WI38 (cell line): Measurements from ENCODE around the gene MPST.

Source experiments
- H3K4me3 ChIP-seq: 2 replicates; pipeline ENCODE4 v1.5.1; 2011; ENCODE audit warnings: low read depth, mild to moderate bottlenecking, control low read depth, low read length
- CTCF ChIP-seq: IDR thresholded peaks from 2 replicates; pipeline ENCODE4 v1.5.1; 2012; ENCODE audit warnings: low read depth, mild to moderate bottlenecking, control low read depth, low read length

MPST gene

DNA sequence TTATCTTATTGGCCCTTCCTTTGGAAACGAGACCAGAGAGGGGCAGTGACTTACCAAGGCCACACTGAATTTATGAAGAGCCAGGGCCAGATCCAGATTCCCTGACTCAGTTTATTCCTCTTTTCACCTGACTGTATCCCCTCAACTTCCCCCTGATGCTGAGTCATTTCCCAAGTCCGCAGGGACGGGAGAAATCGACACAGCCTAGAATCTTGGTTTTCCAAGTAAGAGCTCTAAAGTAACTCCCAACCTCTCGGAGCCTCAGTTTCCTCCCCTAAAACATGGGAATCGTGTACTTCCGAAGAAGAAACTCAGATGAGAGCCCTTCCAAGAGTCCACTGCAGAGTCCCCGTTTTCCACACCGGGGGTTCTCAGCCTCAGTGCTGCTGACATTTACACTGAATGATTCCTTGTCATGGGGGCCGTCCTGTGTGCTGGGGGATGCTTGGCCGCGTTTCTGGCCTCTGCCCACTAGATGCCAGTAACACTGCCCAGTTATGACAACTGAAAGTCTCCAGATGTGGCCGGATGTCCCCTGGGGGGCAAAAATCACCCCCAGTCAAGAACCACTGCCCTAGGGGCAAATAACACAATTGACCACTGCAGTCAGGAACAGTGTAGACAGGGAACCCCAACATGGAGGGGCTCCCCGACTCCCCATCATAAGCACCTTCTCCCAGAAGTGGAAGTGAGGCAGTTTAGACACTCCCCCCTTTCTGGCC is 11.2 kb downstream of the MPST start:
- no peak for TF ChIP-seq CTCF
- H3K4me3 ChIP-seq = no peak overlapping the region

GRCh38 chr22:37032134-37032534 is 12.6 kb downstream of the MPST start:
- no peak overlapping the region for H3K4me3 ChIP-seq
- no peak for TF ChIP-seq CTCF

DNA sequence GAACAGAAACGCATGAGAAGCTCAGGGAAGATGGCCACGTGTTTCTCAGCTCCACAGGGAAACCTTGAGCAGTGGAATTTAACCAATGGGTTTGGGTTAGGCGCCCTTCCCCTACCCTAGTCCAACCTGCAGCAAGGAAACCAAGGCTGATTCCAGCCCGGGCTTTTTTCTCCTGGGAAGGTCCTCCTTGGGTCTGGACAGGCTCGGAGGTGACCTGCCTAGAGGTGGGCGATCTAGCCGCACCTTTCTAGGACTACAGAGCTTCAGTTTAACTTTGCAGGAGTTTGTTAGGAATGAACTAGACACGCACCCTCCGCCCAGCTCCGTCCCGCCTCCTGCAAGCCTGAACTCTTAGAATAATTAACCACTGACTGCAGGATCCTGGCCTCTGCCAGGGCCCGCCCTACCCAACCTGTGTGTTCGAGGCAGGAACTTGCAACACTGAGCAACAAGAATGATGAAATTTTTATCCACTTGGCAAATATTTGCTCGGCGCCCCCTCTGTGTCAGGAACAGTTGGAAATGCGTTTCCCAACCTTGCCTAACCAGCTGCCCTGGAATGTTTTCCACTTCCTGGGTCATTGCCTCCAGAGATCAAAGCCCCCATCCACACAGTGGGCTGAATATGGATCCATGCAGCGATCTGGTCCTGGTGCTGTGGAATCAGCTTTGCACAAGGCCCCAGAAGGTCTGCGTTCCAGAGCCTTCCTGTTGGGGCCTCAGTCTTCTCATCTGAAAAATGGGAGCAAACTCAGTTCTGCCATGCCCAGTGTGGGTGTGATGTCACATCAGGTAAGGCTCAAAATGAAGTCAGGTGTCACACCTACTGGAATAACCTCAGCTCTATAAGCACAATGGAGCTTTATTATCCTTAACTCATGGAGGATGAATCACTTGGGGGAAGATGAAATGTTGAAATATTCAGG is 13.3 kb downstream of the MPST start:
- no peak for TF ChIP-seq CTCF
- no peak overlapping the region for H3K4me3 ChIP-seq

DNA sequence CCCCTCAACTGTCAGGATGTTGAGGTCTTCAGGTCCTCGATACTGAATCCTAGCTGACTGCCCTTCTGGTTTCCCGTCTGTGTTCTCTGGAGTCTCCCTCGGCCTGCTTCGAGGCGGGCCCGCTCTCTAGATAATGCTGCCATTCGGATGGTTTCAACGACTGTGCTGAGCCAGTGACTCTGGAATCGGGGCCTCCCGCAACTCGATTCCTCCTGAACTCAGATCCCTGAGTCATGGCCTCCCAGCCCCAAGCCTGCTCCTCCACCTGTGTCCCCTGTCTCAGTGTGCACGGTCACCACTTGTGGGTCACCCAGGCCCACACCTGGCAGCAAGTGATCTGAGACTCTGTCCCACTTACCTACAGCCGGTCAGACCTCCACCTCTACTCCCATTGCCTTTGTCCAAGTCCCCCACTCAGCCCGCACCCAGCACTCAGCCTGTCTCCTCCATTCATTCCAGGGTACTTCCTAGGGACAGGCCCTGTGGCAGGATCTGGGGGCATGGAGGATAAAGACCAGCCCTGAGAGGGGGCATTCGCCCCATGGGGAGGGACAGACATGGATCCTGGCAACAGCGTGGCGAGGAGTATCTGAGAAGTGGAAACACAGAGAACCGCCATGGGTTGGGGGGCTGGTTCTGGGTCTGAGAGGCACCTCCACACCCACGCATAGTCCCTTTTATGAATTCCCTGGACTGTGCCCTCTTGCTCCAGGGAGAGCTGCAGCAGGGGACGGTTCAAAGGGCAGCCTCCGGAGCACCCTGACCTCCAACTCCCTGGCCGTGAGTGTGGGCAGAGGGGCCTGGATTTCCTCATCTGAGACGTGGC is 14.3 kb downstream of the MPST start:
- TF ChIP-seq CTCF = no peak
- H3K4me3 ChIP-seq = no peak overlapping the region

GRCh38 chr22:37036655-37037377 is 17.3 kb downstream of the MPST start:
- TF ChIP-seq CTCF = no peak
- H3K4me3 ChIP-seq = no peak overlapping the region

- TF ChIP-seq CTCF = no peak
These were observed 18.1 kb downstream of the MPST start for GRCh38 chr22:37037669-37038068.

More at GRCh38 chr22:37037669-37038068, 18.1 kb downstream of the MPST start:
- no peak overlapping the region for H3K4me3 ChIP-seq
